H1 (cell line): Measurements from ENCODE around the gene FOXO6. TPM values are rescaled to one million over a fixed set of nuclear protein-coding genes. Genes with fewer than 3 reads are reported as not detected.

Source experiments
- EP300 ChIP-seq, 2 experiments: IDR thresholded peaks; 1 replicate in 1 of 2; 2 replicates in 1 of 2; pipeline ENCODE4 v1.6.1; 2011 to 2012; ENCODE audit warnings: low read depth in 2 of 2, low read length in 2 of 2, mild to moderate bottlenecking in 2 of 2, borderline replicate concordance in 1 of 2, inconsistent platforms in 1 of 2, moderate library complexity in 1 of 2
- TAF7 ChIP-seq: optimal IDR thresholded peaks from 2 replicates; pipeline ENCODE3; 2011; ENCODE audit warnings: low read depth, mild to moderate bottlenecking, inconsistent platforms, low read length, moderate library complexity, borderline replicate concordance
- polyA plus RNA-seq, 7 experiments: library from polyadenylated mRNA; depleted of rRNA in 3 of 7; stranded (reverse) in 5 of 7; unstranded in 2 of 7; fragments of >200 nt in 5 of 7; fragments of 200-250 nt in 2 of 7; gene quantifications; 1 replicate in 5 of 7; 2 replicates in 1 of 7; 4 replicates in 1 of 7; pipeline versions ENCODE4 v1.2.1 to v1.2.3, GENCODE V29; 2011 to 2013; ENCODE audit warnings: missing spikeins in 2 of 7, mixed read lengths in 2 of 7
- total RNA-seq: library from RNA; stranded (reverse); fragmentation: NEBNext Ultra II Directional; extraction: Animal tissue kit (Norgen Biotek cat#: 25700); gene quantifications from 2 replicates; pipeline ENCODE4 v1.2.1, GENCODE V29; 2021

Gene FOXO6
- total and polyA plus RNA-seq, 2 of the 8 experiments (the other 6 are each of a cell fraction or from before 2014, with no cell fraction given) = 0.59 to 3.0 TPM

- peak; percentile 20 for TF ChIP-seq TAF7
- no peak for TF ChIP-seq EP300 (IDR thresholded peaks at IDR 0.05; ENCODE audit: borderline replicate concordance in 1 of 2, low read depth in 2 of 2, low read length in 2 of 2)
Measured at GRCh38 chr1:41340655-41341364, 20.4 kb upstream of the FOXO6 start (continued).
